ENCODE results near the gene CCDC81.

CCDC81 gene

DNA sequence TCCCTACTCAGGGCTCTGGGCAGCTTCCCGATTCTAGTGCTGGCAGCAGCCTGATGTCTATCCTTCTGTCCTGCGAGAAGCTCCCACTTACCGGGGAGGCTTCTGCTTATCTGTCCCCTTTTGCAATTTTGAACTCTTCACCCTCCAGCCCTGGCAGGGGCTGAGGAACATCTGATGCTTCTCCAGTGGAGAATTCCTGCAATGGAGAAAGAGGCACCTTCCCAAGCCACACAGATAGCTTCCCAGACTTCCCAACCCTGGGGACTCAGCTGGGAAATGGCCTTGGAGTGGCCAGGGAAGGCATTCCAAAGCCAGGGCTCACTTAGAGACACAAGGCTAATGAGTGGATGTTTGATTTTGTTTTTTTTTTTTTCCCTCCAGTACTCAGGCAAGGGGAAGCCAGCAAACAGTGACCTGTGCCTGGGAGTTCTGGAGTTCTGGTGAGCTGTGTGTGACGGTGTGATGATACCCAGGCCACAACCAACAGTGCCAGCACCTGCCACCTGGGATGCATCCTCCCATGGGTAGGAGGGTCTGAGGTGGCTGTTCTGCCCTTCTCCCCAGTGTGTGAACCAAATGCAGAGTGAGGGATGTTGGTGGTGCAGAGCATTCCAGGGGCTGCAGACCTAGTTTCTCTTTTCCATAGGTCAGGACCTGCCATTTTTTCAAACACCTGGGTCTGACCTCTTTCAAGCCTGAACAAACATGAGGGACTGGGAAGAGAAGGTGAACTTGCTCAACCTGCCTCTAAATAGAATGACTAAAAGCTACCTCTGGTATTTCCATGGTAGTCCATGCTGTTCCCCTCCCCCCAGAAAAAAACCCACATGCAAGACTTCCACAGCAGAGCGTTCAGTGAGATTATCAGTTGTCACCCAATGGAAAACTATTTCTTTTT lies 95.1 kb downstream of the CCDC81 start:
- no peak for DNase-seq

All from T-helper 9 cell (primary cell).